Natural killer cell (primary cell): Measurements from ENCODE around the gene MCTP1. TPM values are rescaled to one million over a fixed set of nuclear protein-coding genes. Genes with fewer than 3 reads are reported as not detected.
A peak's percentile ranks its signal among the peaks of the same experiment; 100 is the strongest.

Experiments used
- ATAC-seq, 3 donors: fragments of 150-1000 bp in 2 of 3; fragments of 200-7000 bp in 1 of 3; cut with Tn5 transposase; 1 replicate in 1 of 3; 2 replicates in 2 of 3; pipeline ENCODE4 v1.10.0; 2021; ENCODE audit warnings: mild to moderate bottlenecking in 2 of 3, moderate library complexity in 2 of 3
- DNase-seq, 2 donors: peaks; one replicate each; pipeline versions ENCODE4 v3.0.0 to v3.0.0-alpha.2; 2013 to 2021; ENCODE audit warnings: mixed read lengths in 1 of 2
- H3K27ac ChIP-seq: one replicate; pipeline ENCODE4 v1.5.1; 2013; ENCODE audit warnings: mild to moderate bottlenecking, low read length
- H3K27me3 ChIP-seq: one replicate; pipeline ENCODE4 v1.6.1; 2013; ENCODE audit warnings: low read length; ENCODE audit not compliant: control insufficient read depth, insufficient read depth
- H3K36me3 ChIP-seq: one replicate; pipeline ENCODE4 v1.6.1; 2013; ENCODE audit warnings: low read length; ENCODE audit not compliant: control insufficient read depth, insufficient read depth
- H3K4me1 ChIP-seq: one replicate; pipeline ENCODE4 v1.6.1; 2013; ENCODE audit warnings: low read length; ENCODE audit not compliant: control insufficient read depth, insufficient read depth
- H3K4me3 ChIP-seq: one replicate; pipeline ENCODE4 v1.5.1; 2013; ENCODE audit warnings: low read length
- H3K9me3 ChIP-seq: one replicate; pipeline ENCODE4 v1.6.1; 2013; ENCODE audit warnings: low read length; ENCODE audit not compliant: control insufficient read depth, insufficient read depth
- H3K27ac Mint-ChIP-seq, 2 donors: one replicate each; pipeline ENCODE4 v1.8.0; 2022; ENCODE audit warnings: mild to moderate bottlenecking in 2 of 2, mixed read lengths in 2 of 2, moderate library complexity in 1 of 2
- H3K27me3 Mint-ChIP-seq, 2 donors: one replicate each; pipeline ENCODE4 v1.8.0; 2022; ENCODE audit warnings: low read depth in 2 of 2, mixed read lengths in 2 of 2
- H3K36me3 Mint-ChIP-seq: one replicate; pipeline ENCODE4 v1.8.0; 2022; ENCODE audit warnings: mixed read lengths
- H3K4me1 Mint-ChIP-seq, 2 donors: one replicate each; pipeline ENCODE4 v1.8.0; 2022; ENCODE audit warnings: mixed read lengths in 2 of 2
- H3K4me3 Mint-ChIP-seq: one replicate; pipeline ENCODE4 v1.8.0; 2022; ENCODE audit warnings: mild to moderate bottlenecking, moderate library complexity, mixed read lengths
- H3K9me3 Mint-ChIP-seq, 2 donors: one replicate each; pipeline ENCODE4 v1.8.0; 2022; ENCODE audit warnings: mixed read lengths in 2 of 2
- CTCF ChIP-seq: fragments of 200-600 bp; IDR thresholded peaks from one replicate; pipeline ENCODE4 v1.8.0; 2022; ENCODE audit warnings: antibody characterized with exemption
- WGBS: methylation state at CpG from one replicate; pipeline ENCODE4 v1.1.7; 2013; ENCODE audit warnings: missing lambda C conversion rate; ENCODE audit not compliant: insufficient coverage; 5-methylcytosine and 5-hydroxymethylcytosine counted together
- intact Hi-C: fragments of 100-400 bp; cut with micrococcal nuclease; formaldehyde crosslinking; loops from one replicate; pipeline ENCODE4 v1.14.2; 2022
- total RNA-seq, 4 donors: library from RNA; stranded (reverse); fragments of 120-200 nt in 1 of 4; gene quantifications; one replicate each; pipeline versions ENCODE4 v1.2.3 to v1.2.4, GENCODE V29; 2013 to 2022

MCTP1 gene
- total RNA-seq, 3 donors from 2014 or later (not counting 1 experiment from before 2014, with no cell fraction given), result 4.7 to 15.1 (median 9.8) TPM

GRCh38 chr5:95078868-95079267 lies 206.0 kb downstream of the MCTP1 start:
- no peak for TF ChIP-seq CTCF
- Mint-ChIP-seq H3K27me3 (no peaks in the 10 kb centered on the region), H3K27ac (peak overlapping the region in 1 of 2 donors; percentile 70), H3K9me3 (peaks cover 0 to 2% of the 10 kb centered on the region in 2 donors), H3K4me3 (no peak overlapping the region), H3K36me3 (no peaks in the 10 kb centered on the region), H3K4me1 (peaks cover 32 to 38% of the 10 kb centered on the region in 2 donors)
- no peaks in the 10 kb centered on the region for H3K36me3 ChIP-seq
- no peak overlapping the region for H3K4me3 ChIP-seq
- intact Hi-C loops, result no loop called here
- no CpG with 5 or more reads among the region's 2 CpGs for WGBS
- DNase-seq (no peak), ATAC-seq (no peak)
- no peak overlapping the region for H3K27ac ChIP-seq
- no peaks in the 10 kb centered on the region for H3K27me3 ChIP-seq
- no peaks in the 10 kb centered on the region for H3K9me3 ChIP-seq
- no peaks in the 10 kb centered on the region for H3K4me1 ChIP-seq

- Histone ChIP-seq H3K9me3 (no peaks in the 10 kb centered on the region), H3K27ac (no peak overlapping the region), H3K36me3 (no peaks in the 10 kb centered on the region), H3K4me3 (no peak overlapping the region), H3K4me1 (no peaks in the 10 kb centered on the region), H3K27me3 (no peaks in the 10 kb centered on the region)
- DNase-seq (no peak), ATAC-seq (no peak)
- Mint-ChIP-seq H3K27me3 (no peaks in the 10 kb centered on the region), H3K4me1 (peaks cover 25 to 30% of the 10 kb centered on the region in 2 donors), H3K36me3 (no peaks in the 10 kb centered on the region), H3K9me3 (peaks cover 0 to 2% of the 10 kb centered on the region in 2 donors), H3K4me3 (no peak overlapping the region), H3K27ac (no peak overlapping the region)
- TF ChIP-seq CTCF, result no peak
- intact Hi-C loops, result no loop called here
- 94% methylated on average over 8 of the region's 8 CpGs for WGBS
These were observed 208.3 kb downstream of the MCTP1 start for GRCh38 chr5:95076395-95077185.

- no peaks in the 10 kb centered on the region for H3K36me3 ChIP-seq
- intact Hi-C loops, result no loop called here
- no peak overlapping the region for H3K4me3 ChIP-seq
- H3K9me3 ChIP-seq, result no peaks in the 10 kb centered on the region
- no peak for DNase-seq
- no peaks in the 10 kb centered on the region for H3K27me3 Mint-ChIP-seq
- no CpG with 5 or more reads among the region's 1 CpG for WGBS
- H3K27ac ChIP-seq, result no peak overlapping the region
- no peak overlapping the region for H3K4me3 Mint-ChIP-seq
- peaks cover 10% of the 10 kb centered on the region for H3K4me1 ChIP-seq
- no peak for ATAC-seq
- no peak for TF ChIP-seq CTCF
- no peak overlapping the region for H3K27ac Mint-ChIP-seq
- peaks cover 19 to 25% of the 10 kb centered on the region in 2 donors for H3K4me1 Mint-ChIP-seq
- H3K9me3 Mint-ChIP-seq, result peaks cover 0 to 2% of the 10 kb centered on the region in 2 donors
- H3K27me3 ChIP-seq, result no peaks in the 10 kb centered on the region
- no peaks in the 10 kb centered on the region for H3K36me3 Mint-ChIP-seq
These were observed 209.8 kb downstream of the MCTP1 start for GRCh38 chr5:95075111-95075510.

GRCh38 chr5:95072281-95072680 lies 212.6 kb downstream of the MCTP1 start:
- no peak overlapping the region for H3K27ac Mint-ChIP-seq
- H3K36me3 ChIP-seq, result no peaks in the 10 kb centered on the region
- intact Hi-C loops, result no loop called here
- no peak overlapping the region for H3K4me3 ChIP-seq
- DNase-seq, result no peak
- peaks cover 14% of the 10 kb centered on the region for H3K4me1 ChIP-seq
- no peak overlapping the region for H3K4me3 Mint-ChIP-seq
- H3K4me1 Mint-ChIP-seq, result peaks cover 10 to 18% of the 10 kb centered on the region in 2 donors
- H3K9me3 ChIP-seq, result no peaks in the 10 kb centered on the region
- H3K27ac ChIP-seq, result no peak overlapping the region
- H3K36me3 Mint-ChIP-seq, result no peaks in the 10 kb centered on the region
- no peak for TF ChIP-seq CTCF
- no peaks in the 10 kb centered on the region for H3K27me3 ChIP-seq
- H3K27me3 Mint-ChIP-seq, result no peaks in the 10 kb centered on the region
- no peaks in the 10 kb centered on the region for H3K9me3 Mint-ChIP-seq
- ATAC-seq, result no peak
